ENCODE data around the gene PLEKHM1.
A peak's percentile ranks its signal among the peaks of the same experiment; 100 is the strongest.
"Not testable (repeated sequence)": the region's sequence is repeated elsewhere in the genome, so short reads cannot be mapped to it uniquely, and the experiment has no call there.

Gene PLEKHM1

GRCh38 chr17:45461524-45462327 lies 28.8 kb downstream of the PLEKHM1 start:
- DNase-seq (ENCODE audit: low spot score) = peak; percentile 78

GRCh38 chr17:45460422-45460821 lies 30.1 kb downstream of the PLEKHM1 start:
- not testable (repeated sequence) for DNase-seq (ENCODE audit: low spot score)

GRCh38 chr17:45454341-45454740 lies 36.2 kb downstream of the PLEKHM1 start:
- not testable (repeated sequence) for DNase-seq (ENCODE audit: low spot score)

GRCh38 chr17:45453731-45454130 lies 36.8 kb downstream of the PLEKHM1 start:
- DNase-seq (ENCODE audit: low spot score) = not testable (repeated sequence)

- not testable (repeated sequence) for DNase-seq (ENCODE audit: low spot score)
Observed at GRCh38 chr17:45453225-45453534, 37.3 kb downstream of the PLEKHM1 start.

- DNase-seq (ENCODE audit: low spot score) = not testable (repeated sequence)
Observed at GRCh38 chr17:45452329-45453224, 37.9 kb downstream of the PLEKHM1 start.

GRCh38 chr17:45451660-45452059 lies 38.9 kb downstream of the PLEKHM1 start:
- DNase-seq (ENCODE audit: low spot score) = not testable (repeated sequence)

- no peak for DNase-seq (ENCODE audit: low spot score)
Observed at GRCh38 chr17:45451131-45451530, 39.4 kb downstream of the PLEKHM1 start.

- DNase-seq (ENCODE audit: low spot score) = not testable (repeated sequence)
Observed at GRCh38 chr17:45449708-45450329, 40.7 kb downstream of the PLEKHM1 start.

- DNase-seq (ENCODE audit: low spot score) = not testable (repeated sequence)
Observed at GRCh38 chr17:45449260-45449659, 41.3 kb downstream of the PLEKHM1 start.

GRCh38 chr17:45448483-45448882 lies 42.0 kb downstream of the PLEKHM1 start:
- DNase-seq (ENCODE audit: low spot score) = not testable (repeated sequence)

- DNase-seq (ENCODE audit: low spot score) = peak; percentile 21
Observed at GRCh38 chr17:45448066-45448465, 42.5 kb downstream of the PLEKHM1 start.

GRCh38 chr17:45447650-45448049 lies 42.9 kb downstream of the PLEKHM1 start:
- DNase-seq (ENCODE audit: low spot score) = not testable (repeated sequence)

GRCh38 chr17:45446872-45447625 lies 43.5 kb downstream of the PLEKHM1 start:
- not testable (repeated sequence) for DNase-seq (ENCODE audit: low spot score)

GRCh38 chr17:45445901-45446743 lies 44.4 kb downstream of the PLEKHM1 start:
- DNase-seq (ENCODE audit: low spot score) = not testable (repeated sequence)

GRCh38 chr17:45444856-45445820 lies 45.4 kb downstream of the PLEKHM1 start:
- not testable (repeated sequence) for DNase-seq (ENCODE audit: low spot score)

GRCh38 chr17:45444301-45444700 lies 46.2 kb downstream of the PLEKHM1 start:
- not testable (repeated sequence) for DNase-seq (ENCODE audit: low spot score)

GRCh38 chr17:45443371-45444260 lies 46.9 kb downstream of the PLEKHM1 start:
- not testable (repeated sequence) for DNase-seq (ENCODE audit: low spot score)
